HEK293T (cell line): Measurements from ENCODE around the gene EID2B.

ENCODE experiments used
- CTCF ChIA-PET: fragments of 350-600 bp; formaldehyde crosslinking; extraction: SDS; loops from one replicate; lab custom pipeline; 2021; ENCODE audit warnings: antibody characterized with exemption, inconsistent platforms; lab: Yijun Ruan, JAX
- POLR2A ChIA-PET: fragments of 350-600 bp; formaldehyde crosslinking; extraction: SDS; loops from one replicate; lab custom pipeline; 2020; ENCODE audit warnings: antibody characterized with exemption, inconsistent platforms; lab: Yijun Ruan, JAX
- DNase-seq: peaks from one replicate; pipeline ENCODE4 v3.0.0; 2012; ENCODE audit warnings: mixed read lengths; ENCODE audit errors: extremely low spot score
- ARNT ChIP-seq: fragments of 450-650 bp; IDR thresholded peaks from 2 replicates; pipeline ENCODE4 v1.6.1; 2017; ENCODE audit warnings: mild to moderate bottlenecking
- BHLHE40 ChIP-seq: fragments of 450-650 bp; IDR thresholded peaks from 2 replicates; pipeline ENCODE4 v1.6.1; 2016; ENCODE audit warnings: mild to moderate bottlenecking, moderate library complexity, borderline replicate concordance
- CTBP1 ChIP-seq: fragments of 450-650 bp; IDR thresholded peaks from 2 replicates; pipeline ENCODE4 v1.6.1; 2016; ENCODE audit warnings: borderline replicate concordance
- ELF4 ChIP-seq: fragments of 450-650 bp; IDR thresholded peaks from 2 replicates; pipeline ENCODE4 v1.6.1; 2017; ENCODE audit warnings: antibody characterized with exemption
- FOXA1 ChIP-seq: fragments of 450-650 bp; IDR thresholded peaks from 2 replicates; pipeline ENCODE4 v1.6.1; 2016; ENCODE audit warnings: mild to moderate bottlenecking
- FOXK2 ChIP-seq: fragments of 450-650 bp; IDR thresholded peaks from 2 replicates; pipeline ENCODE4 v1.6.1; 2016; ENCODE audit warnings: mild to moderate bottlenecking
- FOXM1 ChIP-seq: fragments of 450-650 bp; IDR thresholded peaks from 2 replicates; pipeline ENCODE4 v1.6.1; 2017; ENCODE audit warnings: mild to moderate bottlenecking, borderline replicate concordance
- HDGF ChIP-seq: fragments of 450-650 bp; IDR thresholded peaks from 2 replicates; pipeline ENCODE4 v1.6.1; 2017; ENCODE audit warnings: antibody characterized with exemption, borderline replicate concordance
- L3MBTL2 ChIP-seq: fragments of 450-650 bp; conservative IDR thresholded peaks from 2 replicates; pipeline ENCODE4 v1.6.1; 2016; ENCODE audit warnings: mild to moderate bottlenecking
- LEF1 ChIP-seq: fragments of 450-650 bp; IDR thresholded peaks from 2 replicates; pipeline ENCODE4 v1.6.1; 2017; ENCODE audit warnings: mild to moderate bottlenecking, borderline replicate concordance
- NFRKB ChIP-seq: fragments of 450-650 bp; IDR thresholded peaks from 2 replicates; pipeline ENCODE4 v1.6.1; 2016; ENCODE audit warnings: mild to moderate bottlenecking, moderate library complexity
- SP1 ChIP-seq: fragments of 450-650 bp; IDR thresholded peaks from 2 replicates; pipeline ENCODE4 v1.6.1; 2017
- SUZ12 ChIP-seq: fragments of 450-650 bp; IDR thresholded peaks from 2 replicates; pipeline ENCODE4 v1.6.1; 2016; ENCODE audit warnings: mild to moderate bottlenecking
- TARDBP ChIP-seq: fragments of 450-650 bp; IDR thresholded peaks from 2 replicates; pipeline ENCODE4 v1.6.1; 2016
- ZNF384 ChIP-seq: fragments of 450-650 bp; IDR thresholded peaks from 2 replicates; pipeline ENCODE4 v1.6.1; 2016
- TF ChIP-seq, protein P1 (sequence below): fragments of 450-650 bp; IDR thresholded peaks from 2 replicates; pipeline ENCODE4 v1.6.1; 2016

Gene EID2B, protein sequence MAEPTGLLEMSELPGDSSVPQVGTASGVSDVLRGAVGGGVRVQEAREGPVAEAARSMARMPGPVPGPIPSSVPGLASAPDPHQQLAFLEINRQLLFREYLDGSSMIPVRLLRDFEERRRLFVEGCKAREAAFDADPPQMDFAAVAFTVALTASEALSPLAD

DNA sequence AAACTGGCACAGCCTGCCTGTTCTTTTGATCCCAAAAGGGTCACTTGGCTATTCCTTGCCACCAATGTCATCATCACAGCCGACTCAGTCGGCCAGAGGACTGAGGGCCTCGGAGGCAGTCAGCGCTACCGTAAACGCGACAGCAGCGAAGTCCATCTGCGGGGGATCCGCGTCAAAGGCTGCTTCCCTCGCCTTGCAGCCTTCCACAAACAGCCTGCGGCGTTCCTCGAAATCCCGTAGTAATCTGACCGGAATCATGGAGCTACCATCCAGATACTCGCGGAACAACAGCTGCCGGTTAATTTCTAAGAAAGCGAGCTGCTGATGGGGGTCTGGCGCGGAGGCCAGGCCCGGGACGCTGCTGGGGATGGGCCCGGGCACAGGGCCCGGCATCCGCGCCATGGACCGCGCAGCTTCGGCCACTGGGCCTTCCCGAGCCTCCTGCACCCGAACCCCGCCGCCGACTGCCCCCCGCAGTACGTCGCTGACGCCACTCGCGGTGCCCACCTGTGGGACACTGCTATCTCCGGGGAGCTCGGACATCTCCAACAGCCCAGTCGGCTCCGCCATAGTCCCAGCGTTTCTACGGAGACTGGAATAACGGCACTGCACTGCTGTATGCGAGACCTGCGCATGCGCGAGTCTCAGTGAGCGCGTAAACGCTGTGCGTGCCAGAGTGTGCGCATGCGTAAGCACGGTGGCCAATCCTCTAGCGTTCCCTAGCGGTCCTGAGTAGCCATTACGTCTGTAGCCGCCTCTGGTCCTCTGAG, at the start of gene EID2B:
Gene EID2B, minus strand, starts transcription at position 620 of the 770 bp plus-strand sequence. Its CDS starts 50 bp downstream, at position 570.
- TF ChIP-seq ELF4 (no peak), FOXK2 (no peak), L3MBTL2 (no peak), SUZ12 (no peak), BHLHE40 (no peak), CTBP1 (no peak), TARDBP (no peak), ZNF384 (no peak), FOXA1 (no peak), HDGF (no peak), NFRKB (no peak), LEF1 (no peak), FOXM1 (no peak), ARNT (no peak), SP1 (no peak)
- TF ChIP-seq, protein P1, sequence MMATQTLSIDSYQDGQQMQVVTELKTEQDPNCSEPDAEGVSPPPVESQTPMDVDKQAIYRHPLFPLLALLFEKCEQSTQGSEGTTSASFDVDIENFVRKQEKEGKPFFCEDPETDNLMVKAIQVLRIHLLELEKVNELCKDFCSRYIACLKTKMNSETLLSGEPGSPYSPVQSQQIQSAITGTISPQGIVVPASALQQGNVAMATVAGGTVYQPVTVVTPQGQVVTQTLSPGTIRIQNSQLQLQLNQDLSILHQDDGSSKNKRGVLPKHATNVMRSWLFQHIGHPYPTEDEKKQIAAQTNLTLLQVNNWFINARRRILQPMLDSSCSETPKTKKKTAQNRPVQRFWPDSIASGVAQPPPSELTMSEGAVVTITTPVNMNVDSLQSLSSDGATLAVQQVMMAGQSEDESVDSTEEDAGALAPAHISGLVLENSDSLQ: no peak
- DNase-seq: peak; percentile 96
- ChIA-PET CTCF (interaction anchor here (0.5 to 1.4 kb wide), 9 partner anchors 25 to 321 kb away, joined by 3 to 9 read pairs (median 4); partner anchors contain the start of gene RPS16), POLR2A (interaction anchor here (0.6 to 3.5 kb wide), 11 partner anchors 13 to 313 kb away, joined by 3 to 25 read pairs (median 5); partner anchors contain the start of genes FBL, RPS16 and TIMM50)

DNA sequence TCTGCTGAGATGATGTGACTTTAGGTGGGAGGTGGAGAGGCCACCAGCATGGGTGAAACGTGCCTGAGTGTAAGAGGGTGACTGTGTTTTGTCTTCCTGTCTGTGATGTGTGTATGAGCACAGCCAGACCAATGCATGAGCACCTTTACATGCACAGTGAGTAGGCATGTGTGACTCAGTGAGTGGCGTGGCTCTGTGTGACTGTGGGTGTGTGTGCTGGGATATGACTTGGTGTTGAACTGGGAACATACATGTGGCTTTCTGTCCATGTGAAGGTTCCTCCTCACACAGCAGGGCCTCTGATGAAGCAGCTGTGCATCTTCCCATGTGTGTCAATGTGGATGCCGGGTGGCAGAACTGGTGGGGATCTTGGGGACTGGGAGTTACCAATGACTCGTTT, 49.8 kb upstream of the EID2B start:
- ChIA-PET POLR2A (no interaction called here), CTCF (no interaction called here)
- DNase-seq: no peak
- TF ChIP-seq FOXM1 (no peak), FOXA1 (no peak), SUZ12 (no peak), ZNF384 (no peak), LEF1 (no peak), FOXK2 (no peak), BHLHE40 (no peak), ELF4 (no peak), SP1 (no peak), CTBP1 (no peak), ARNT (no peak)
- TF ChIP-seq, protein P1: no peak

DNA sequence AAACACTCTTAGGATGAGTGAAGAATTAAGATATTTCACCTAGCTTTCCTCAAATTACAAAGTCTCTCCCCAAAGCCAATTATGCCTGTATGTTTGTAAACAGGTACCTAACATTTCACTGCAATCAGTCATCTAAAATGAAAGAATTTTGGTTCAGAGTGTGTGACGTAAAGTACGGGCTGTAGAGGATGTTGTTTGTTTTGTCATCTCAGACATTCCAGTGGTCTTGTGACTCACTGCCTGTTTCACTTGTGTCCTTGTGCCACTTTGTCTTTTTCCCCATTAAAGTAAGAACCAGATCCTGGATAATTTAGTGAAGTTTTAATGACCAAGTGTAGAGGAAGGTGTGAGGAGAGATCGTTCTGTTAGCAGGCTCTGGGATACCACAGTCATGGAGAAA, 36.0 kb upstream of the EID2B start:
- TF ChIP-seq ELF4: no peak
- TF ChIP-seq NFRKB: no peak
- TF ChIP-seq BHLHE40: no peak
- TF ChIP-seq TARDBP: no peak
- TF ChIP-seq HDGF: no peak
- TF ChIP-seq CTBP1: no peak
- TF ChIP-seq L3MBTL2: no peak
- no peak for TF ChIP-seq FOXM1
- no peak for TF ChIP-seq SUZ12
- TF ChIP-seq ZNF384: no peak
- TF ChIP-seq ARNT: no peak
- no peak for TF ChIP-seq FOXK2
- TF ChIP-seq, protein P1: no peak
- TF ChIP-seq SP1: no peak
- no peak for TF ChIP-seq FOXA1
- TF ChIP-seq LEF1: no peak
- POLR2A ChIA-PET: no interaction called here
- CTCF ChIA-PET: no interaction called here
- no peak for DNase-seq

DNA sequence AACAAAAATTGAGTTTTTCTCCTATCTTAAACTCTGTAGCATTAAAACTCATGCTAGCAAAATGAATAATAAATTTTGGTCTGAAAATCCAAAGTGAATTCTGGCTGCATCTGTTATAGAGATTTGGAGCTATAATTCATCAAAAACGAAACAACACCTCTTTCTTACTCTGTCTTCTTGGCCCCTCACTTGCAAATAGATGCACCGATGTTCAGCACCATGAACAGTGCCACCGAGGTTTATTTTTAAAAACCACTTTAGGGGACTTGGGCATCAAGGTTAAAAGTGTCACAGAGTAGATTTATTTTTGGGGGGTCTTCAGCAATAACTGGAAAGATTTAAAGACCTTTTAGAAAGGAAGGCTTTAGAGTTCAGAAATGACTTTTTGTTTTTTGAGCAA, 33.4 kb upstream of the EID2B start:
- TF ChIP-seq, protein P1: no peak
- TF ChIP-seq FOXK2 (no peak), L3MBTL2 (no peak), FOXA1 (no peak), HDGF (no peak), SUZ12 (no peak), CTBP1 (no peak), ZNF384 (no peak), BHLHE40 (no peak), NFRKB (no peak), LEF1 (no peak), SP1 (no peak), ELF4 (no peak), TARDBP (no peak), FOXM1 (no peak), ARNT (no peak)
- POLR2A ChIA-PET: no interaction called here
- CTCF ChIA-PET: interaction anchor here (0.6 kb wide), 1 partner anchor 84 kb away, joined by 3 read pairs; no protein-coding TSS in a partner anchor
- DNase-seq: no peak

DNA sequence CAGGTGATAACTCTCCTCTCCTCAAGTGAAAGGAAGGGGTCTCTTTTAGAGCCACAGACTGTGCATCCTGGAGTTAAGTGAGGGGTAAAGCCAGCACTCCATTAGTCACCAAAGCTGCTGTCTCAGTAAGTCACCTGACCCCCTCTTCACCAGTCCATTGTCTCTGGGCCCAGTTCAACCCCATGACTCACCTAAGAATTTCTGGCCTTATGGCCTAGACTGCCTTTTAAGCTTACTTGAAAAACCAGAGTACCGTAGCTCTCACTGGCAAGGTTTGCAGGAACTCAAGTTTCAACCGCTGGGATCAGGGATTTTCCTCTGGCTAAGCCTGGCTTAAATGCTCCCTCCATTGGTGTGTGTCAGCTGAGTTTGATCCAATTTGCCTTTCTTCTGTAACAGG, 30.8 kb upstream of the EID2B start:
- CTCF ChIA-PET: interaction anchor here (0.5 kb wide), 1 partner anchor 12 kb away, joined by 8 read pairs; no protein-coding TSS in a partner anchor

More for the DNA sequence above, 30.8 kb upstream of the EID2B start:
- DNase-seq: no peak
- POLR2A ChIA-PET: no interaction called here
- no peak for TF ChIP-seq BHLHE40
- no peak for TF ChIP-seq CTBP1
